ENCODE results near the gene MACC1. TPM values are rescaled to one million over a fixed set of nuclear protein-coding genes. Genes with fewer than 3 reads are reported as not detected.
A peak's percentile ranks its signal among the peaks of the same experiment; 100 is the strongest.

MACC1 gene
- total RNA-seq, 1 experiment from 2014 or later: 7.9 TPM

- Histone ChIP-seq H3K27me3 (ENCODE audit: low read length) (no peaks in the 10 kb centered on the region), H2AFZ (ENCODE audit: low read length) (no peak overlapping the region), H3K9me2 (replicated peaks; ENCODE audit: low read length) (no peaks in the 10 kb centered on the region), H3K9me3 (ENCODE audit: low read length) (no peaks in the 10 kb centered on the region), H4K20me1 (ENCODE audit: low read length) (no peaks in the 10 kb centered on the region), H3F3A (ENCODE audit: low read length, unreplicated experiment) (no peaks in the 10 kb centered on the region), H3K4me3 (ENCODE audit: low read length) (no peak overlapping the region), H3K36me3 (ENCODE audit: low read depth, low read length) (no peaks in the 10 kb centered on the region), H3K79me2 (ENCODE audit: low read length) (no peaks in the 10 kb centered on the region), H3K4me1 (ENCODE audit: insufficient read depth, low read length) (peaks cover 13% of the 10 kb centered on the region), H3K4me2 (ENCODE audit: low read length) (no peak overlapping the region), H3K27ac (ENCODE audit: low read length) (no peak overlapping the region), H3K9ac (ENCODE audit: low read length) (no peak overlapping the region)
- ATAC-seq (no peak), DNase-seq (no peak)
- ChIA-PET CTCF (no interaction called here), POLR2A (ENCODE audit: unreplicated experiment) (no interaction called here)
- intact Hi-C loops (cut with micrococcal nuclease): no loop called here
- TF ChIP-seq EZH2phosphoT487 (IDR thresholded peaks at IDR 0.05; ENCODE audit: borderline replicate concordance, low read length) (no peak), CTCF (conservative IDR thresholded peaks at IDR 0.05; ENCODE audit: low read depth, low read length) (no peak), EZH2 (IDR thresholded peaks at IDR 0.05; ENCODE audit: low read length, unreplicated experiment) (no peak)
- BruUV-seq (replicated peaks): no TSS peak
These were observed 11.5 kb upstream of the MACC1 start for GRCh38 chr7:20228654-20229053.

GRCh38 chr7:20227291-20227795 is 10.2 kb upstream of the MACC1 start:
- ChIA-PET CTCF (no interaction called here), POLR2A (ENCODE audit: unreplicated experiment) (interaction anchor here (0.5 kb wide), 2 partner anchors 13 to 75 kb away, joined by 3 read pairs; no protein-coding TSS in a partner anchor)

More at GRCh38 chr7:20227291-20227795, 10.2 kb upstream of the MACC1 start:
- Histone ChIP-seq H3K79me2 (ENCODE audit: low read length) (no peaks in the 10 kb centered on the region), H3K9ac (ENCODE audit: low read length) (no peak overlapping the region), H3K36me3 (ENCODE audit: low read depth, low read length) (no peaks in the 10 kb centered on the region), H3K27me3 (ENCODE audit: low read length) (no peaks in the 10 kb centered on the region), H3K4me2 (ENCODE audit: low read length) (0 out of 2 replicates have a peak overlapping the region, but pooled peaks have one; percentile 14), H3K4me3 (ENCODE audit: low read length) (no peak overlapping the region), H2AFZ (ENCODE audit: low read length) (no peak overlapping the region), H3F3A (ENCODE audit: low read length, unreplicated experiment) (no peaks in the 10 kb centered on the region), H3K4me1 (ENCODE audit: insufficient read depth, low read length) (peaks cover 14% of the 10 kb centered on the region), H4K20me1 (ENCODE audit: low read length) (no peaks in the 10 kb centered on the region), H3K9me3 (ENCODE audit: low read length) (no peaks in the 10 kb centered on the region), H3K9me2 (replicated peaks; ENCODE audit: low read length) (no peaks in the 10 kb centered on the region), H3K27ac (ENCODE audit: low read length) (peak overlapping the region; percentile 19; the same call in 1 of the 2 replicates)
- peak; percentile 68 for DNase-seq
- TF ChIP-seq EZH2phosphoT487 (IDR thresholded peaks at IDR 0.05; ENCODE audit: borderline replicate concordance, low read length) (no peak), EZH2 (IDR thresholded peaks at IDR 0.05; ENCODE audit: low read length, unreplicated experiment) (no peak), CTCF (conservative IDR thresholded peaks at IDR 0.05; ENCODE audit: low read depth, low read length) (no peak)
- BruUV-seq (replicated peaks): no TSS peak
- intact Hi-C loops (cut with micrococcal nuclease): no loop called here
- ATAC-seq: no peak; the same call in 1 of the 2 replicates

Measured in PC-3 (cell line).